Measurements from ENCODE around the gene ARHGAP32. TPM values are rescaled to one million over a fixed set of nuclear protein-coding genes. Genes with fewer than 3 reads are reported as not detected.
A peak's percentile ranks its signal among the peaks of the same experiment; 100 is the strongest.

Gene ARHGAP32
- polyA plus RNA-seq, 4 donors: 8.9 to 17.2 (median 16.7) TPM

DNA sequence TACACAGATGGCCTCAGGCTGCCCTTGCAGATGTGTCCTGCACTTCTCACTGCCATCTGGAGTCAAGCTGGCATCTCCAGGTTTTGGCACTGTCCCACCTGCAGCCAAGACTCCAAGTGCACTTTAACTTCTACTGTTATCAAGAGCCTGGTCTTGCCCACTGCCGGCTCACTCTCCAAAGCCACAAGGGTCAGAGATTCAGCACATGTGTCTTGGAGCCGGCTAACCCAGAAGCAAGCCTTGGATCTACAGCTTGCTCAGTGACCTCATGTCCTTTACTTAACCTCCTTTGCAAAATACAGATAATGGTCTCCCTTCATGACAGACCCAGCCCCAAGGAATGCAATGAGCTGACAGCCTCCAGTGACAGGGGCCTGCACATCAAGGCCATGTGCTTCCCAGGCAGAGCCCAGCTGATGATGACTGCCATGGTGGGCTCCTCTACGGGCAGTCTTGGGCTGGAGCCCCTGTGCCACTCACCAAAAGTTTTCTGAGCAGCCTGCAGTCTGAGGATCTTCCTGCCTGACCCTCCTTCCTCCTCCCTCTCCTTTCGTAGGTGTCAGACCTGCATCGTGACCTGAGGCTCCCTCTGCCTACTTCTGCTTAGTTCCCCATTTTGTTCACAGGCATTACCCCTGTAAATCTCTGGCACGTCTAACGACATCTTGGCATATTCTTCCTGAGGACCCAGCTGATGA lies 258.5 kb downstream of the ARHGAP32 start:
- Histone ChIP-seq H3K4me1 (ENCODE audit: control insufficient read depth in 3 of 3, insufficient read depth in 2 of 3, low read depth in 1 of 3, low read length in 2 of 3) (no peaks in the 10 kb centered on the region), H3K9me3 (ENCODE audit: control insufficient read depth in 2 of 2, insufficient read depth in 1 of 2, low read depth in 1 of 2, low read length in 1 of 2) (no peaks in the 10 kb centered on the region), H3K36me3 (ENCODE audit: control insufficient read depth in 3 of 3, insufficient read depth in 2 of 3, low read depth in 1 of 3, low read length in 3 of 3) (no peaks in the 10 kb centered on the region), H3K4me3 (ENCODE audit: low read depth in 1 of 3, low read length in 3 of 3) (no peak overlapping the region), H3K27me3 (ENCODE audit: control insufficient read depth in 3 of 3, insufficient read depth in 3 of 3, low read length in 3 of 3) (no peaks in the 10 kb centered on the region), H3K27ac (ENCODE audit: low read depth in 1 of 3, low read length in 2 of 3) (no peak overlapping the region)
- DNase-seq (no peak), FAIRE-seq (no peak)
- WGBS, 3 donors: 84 to 88% (median 84%) methylated on average over 7 of the region's 7 CpGs

- H3K9me3 ChIP-seq (ENCODE audit: control insufficient read depth in 2 of 2, insufficient read depth in 1 of 2, low read depth in 1 of 2, low read length in 1 of 2): no peaks in the 10 kb centered on the region
- no peak for DNase-seq
- WGBS, 3 donors: 83 to 87% (median 83%) methylated on average over 6 of the region's 6 CpGs
- no peaks in the 10 kb centered on the region for H3K36me3 ChIP-seq (ENCODE audit: control insufficient read depth in 3 of 3, insufficient read depth in 2 of 3, low read depth in 1 of 3, low read length in 3 of 3)
- no peak overlapping the region for H3K4me3 ChIP-seq (ENCODE audit: low read depth in 1 of 3, low read length in 3 of 3)
- FAIRE-seq: no peak
- no peaks in the 10 kb centered on the region for H3K4me1 ChIP-seq (ENCODE audit: control insufficient read depth in 3 of 3, insufficient read depth in 2 of 3, low read depth in 1 of 3, low read length in 2 of 3)
- H3K27ac ChIP-seq (ENCODE audit: low read depth in 1 of 3, low read length in 2 of 3): no peak overlapping the region
- peaks cover 0 to 8% (median 0%) of the 10 kb centered on the region in 3 donors for H3K27me3 ChIP-seq (ENCODE audit: control insufficient read depth in 3 of 3, insufficient read depth in 3 of 3, low read length in 3 of 3)
Observed at GRCh38 chr11:128931668-128932067, 260.5 kb downstream of the ARHGAP32 start.

- no peaks in the 10 kb centered on the region for H3K36me3 ChIP-seq (ENCODE audit: control insufficient read depth in 3 of 3, insufficient read depth in 2 of 3, low read depth in 1 of 3, low read length in 3 of 3)
- H3K27ac ChIP-seq (ENCODE audit: low read depth in 1 of 3, low read length in 2 of 3): no peak overlapping the region
- H3K27me3 ChIP-seq (ENCODE audit: control insufficient read depth in 3 of 3, insufficient read depth in 3 of 3, low read length in 3 of 3): peaks cover 0 to 8% (median 0%) of the 10 kb centered on the region in 3 donors
- FAIRE-seq (no peak), DNase-seq (no peak)
- H3K4me1 ChIP-seq (ENCODE audit: control insufficient read depth in 3 of 3, insufficient read depth in 2 of 3, low read depth in 1 of 3, low read length in 2 of 3): no peaks in the 10 kb centered on the region
- WGBS, 3 donors: 76 to 83% (median 77%) methylated on average over 3 of the region's 3 CpGs
- H3K4me3 ChIP-seq (ENCODE audit: low read depth in 1 of 3, low read length in 3 of 3): no peak overlapping the region
- H3K9me3 ChIP-seq (ENCODE audit: control insufficient read depth in 2 of 2, insufficient read depth in 1 of 2, low read depth in 1 of 2, low read length in 1 of 2): no peaks in the 10 kb centered on the region
Observed at GRCh38 chr11:128931066-128931465, 261.1 kb downstream of the ARHGAP32 start.

DNA sequence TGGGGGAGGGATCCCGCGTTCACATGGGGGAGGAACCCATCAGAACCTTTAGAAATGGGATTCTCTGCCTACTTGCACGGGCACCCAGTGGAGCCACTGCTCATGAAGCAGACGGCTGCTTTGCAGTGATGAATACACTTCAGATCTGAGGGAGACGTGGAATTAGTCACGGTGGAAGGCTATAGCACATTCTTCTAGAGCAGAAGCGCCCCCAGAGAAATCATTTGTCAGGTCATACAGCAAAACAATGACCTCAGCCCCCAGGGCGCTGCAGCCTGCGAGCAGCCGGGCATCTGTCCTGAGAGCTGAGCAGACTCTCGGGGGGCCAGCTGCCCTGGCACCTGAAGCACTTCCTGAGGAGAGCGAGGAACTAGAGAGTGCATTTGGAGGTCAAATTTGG lies 262.1 kb downstream of the ARHGAP32 start:
- Histone ChIP-seq H3K36me3 (ENCODE audit: control insufficient read depth in 3 of 3, insufficient read depth in 2 of 3, low read depth in 1 of 3, low read length in 3 of 3) (no peaks in the 10 kb centered on the region), H3K27me3 (ENCODE audit: control insufficient read depth in 3 of 3, insufficient read depth in 3 of 3, low read length in 3 of 3) (peaks cover 0 to 8% (median 0%) of the 10 kb centered on the region in 3 donors), H3K4me1 (ENCODE audit: control insufficient read depth in 3 of 3, insufficient read depth in 2 of 3, low read depth in 1 of 3, low read length in 2 of 3) (no peaks in the 10 kb centered on the region), H3K4me3 (ENCODE audit: low read depth in 1 of 3, low read length in 3 of 3) (no peak overlapping the region), H3K27ac (ENCODE audit: low read depth in 1 of 3, low read length in 2 of 3) (no peak overlapping the region), H3K9me3 (ENCODE audit: control insufficient read depth in 2 of 2, insufficient read depth in 1 of 2, low read depth in 1 of 2, low read length in 1 of 2) (no peaks in the 10 kb centered on the region)
- DNase-seq (no peak), FAIRE-seq (no peak)
- 69 to 84% (median 82%) methylated on average over 12 of the region's 12 CpGs for WGBS, 3 donors

DNA sequence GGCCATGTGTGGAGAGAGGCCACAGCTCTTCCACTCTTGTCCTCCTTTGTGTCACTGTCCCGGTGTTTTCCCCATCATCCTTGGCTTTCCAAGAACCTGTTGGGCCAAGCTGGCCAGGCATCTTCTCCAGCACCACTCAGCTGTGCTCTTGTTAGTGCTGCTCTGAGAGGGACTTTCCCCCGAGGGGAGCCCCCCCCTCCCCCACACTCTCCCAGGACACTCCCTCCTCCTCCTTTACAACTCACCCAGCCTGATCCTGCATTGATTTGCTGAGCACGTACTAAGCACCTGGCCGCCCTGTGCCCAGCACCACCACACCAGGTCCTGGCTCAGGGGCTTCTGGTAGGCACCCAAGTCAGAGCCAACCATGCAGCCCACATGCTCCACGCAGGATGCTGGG lies 262.7 kb downstream of the ARHGAP32 start:
- DNase-seq: no peak
- 63 to 66% (median 65%) methylated on average over 5 of the region's 5 CpGs for WGBS, 3 donors
- Histone ChIP-seq H3K27ac (ENCODE audit: low read depth in 1 of 3, low read length in 2 of 3) (no peak overlapping the region), H3K4me3 (ENCODE audit: low read depth in 1 of 3, low read length in 3 of 3) (no peak overlapping the region), H3K4me1 (ENCODE audit: control insufficient read depth in 3 of 3, insufficient read depth in 2 of 3, low read depth in 1 of 3, low read length in 2 of 3) (no peaks in the 10 kb centered on the region), H3K27me3 (ENCODE audit: control insufficient read depth in 3 of 3, insufficient read depth in 3 of 3, low read length in 3 of 3) (peaks cover 0 to 8% (median 0%) of the 10 kb centered on the region in 3 donors), H3K36me3 (ENCODE audit: control insufficient read depth in 3 of 3, insufficient read depth in 2 of 3, low read depth in 1 of 3, low read length in 3 of 3) (no peaks in the 10 kb centered on the region), H3K9me3 (ENCODE audit: control insufficient read depth in 2 of 2, insufficient read depth in 1 of 2, low read depth in 1 of 2, low read length in 1 of 2) (no peaks in the 10 kb centered on the region)
- no peak for FAIRE-seq

- H3K4me3 ChIP-seq (ENCODE audit: low read depth in 1 of 3, low read length in 3 of 3): no peak overlapping the region
- 12 to 38% (median 27%) methylated on average over 5 of the region's 5 CpGs for WGBS, 3 donors
- FAIRE-seq (no peak), DNase-seq (peak in 1 of 2 donors; percentile 18)
- H3K36me3 ChIP-seq (ENCODE audit: control insufficient read depth in 3 of 3, insufficient read depth in 2 of 3, low read depth in 1 of 3, low read length in 3 of 3): no peaks in the 10 kb centered on the region
- peaks cover 0 to 8% (median 0%) of the 10 kb centered on the region in 3 donors for H3K27me3 ChIP-seq (ENCODE audit: control insufficient read depth in 3 of 3, insufficient read depth in 3 of 3, low read length in 3 of 3)
- no peak overlapping the region for H3K27ac ChIP-seq (ENCODE audit: low read depth in 1 of 3, low read length in 2 of 3)
- H3K4me1 ChIP-seq (ENCODE audit: control insufficient read depth in 3 of 3, insufficient read depth in 2 of 3, low read depth in 1 of 3, low read length in 2 of 3): no peaks in the 10 kb centered on the region
- H3K9me3 ChIP-seq (ENCODE audit: control insufficient read depth in 2 of 2, insufficient read depth in 1 of 2, low read depth in 1 of 2, low read length in 1 of 2): no peaks in the 10 kb centered on the region
Observed at GRCh38 chr11:128928400-128928799, 263.7 kb downstream of the ARHGAP32 start.

DNA sequence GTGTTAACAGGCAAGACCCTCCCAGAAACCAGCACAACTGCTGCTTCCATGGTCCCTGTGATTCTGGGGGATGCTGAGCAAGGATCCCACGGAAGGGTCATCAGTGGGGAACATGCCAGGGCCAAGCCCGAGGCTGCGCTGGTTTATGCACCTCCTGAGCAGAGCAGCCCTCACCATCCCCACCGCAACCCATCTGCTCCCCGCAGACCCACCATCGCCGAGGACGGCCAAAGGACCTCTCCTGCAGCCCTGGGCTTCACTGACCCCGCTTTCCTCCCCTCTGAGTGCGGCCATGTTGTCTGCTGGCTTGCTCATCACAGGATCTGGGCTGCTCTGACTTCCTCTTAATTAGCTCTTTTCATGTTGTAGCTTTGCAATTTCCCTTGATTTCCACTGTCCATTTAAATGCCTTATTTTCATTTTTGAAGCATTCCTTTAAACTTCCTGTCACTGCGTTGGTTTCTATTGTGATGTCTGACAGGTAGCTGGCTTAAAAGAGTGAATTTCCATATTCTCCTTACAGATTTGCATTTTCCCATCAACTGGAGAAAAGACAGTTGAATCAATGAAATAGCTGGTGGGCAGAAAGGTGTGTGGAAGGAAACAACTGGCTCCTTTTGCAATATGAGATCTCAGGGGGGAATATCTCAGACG lies 264.3 kb downstream of the ARHGAP32 start:
- FAIRE-seq: no peak

DNA sequence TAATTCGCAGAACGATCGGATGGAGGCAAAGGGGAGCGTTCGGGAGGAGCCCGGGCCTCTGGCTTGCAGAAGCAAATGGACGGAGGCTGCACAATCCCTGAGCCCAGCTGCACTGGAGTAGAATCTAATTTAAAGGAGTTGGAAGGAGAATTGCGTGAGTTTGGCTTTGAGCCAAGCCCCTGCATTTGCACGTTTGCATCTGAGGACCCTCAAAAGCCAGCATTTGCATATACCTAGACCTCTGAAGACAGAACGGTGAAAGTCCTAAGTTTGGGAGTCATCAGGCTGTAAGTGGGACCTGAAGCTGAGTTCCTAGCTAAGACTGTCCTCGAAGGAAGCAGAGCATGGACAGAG lies 265.0 kb downstream of the ARHGAP32 start:
- Histone ChIP-seq H3K36me3 (ENCODE audit: control insufficient read depth in 3 of 3, insufficient read depth in 2 of 3, low read depth in 1 of 3, low read length in 3 of 3) (no peaks in the 10 kb centered on the region), H3K4me3 (ENCODE audit: low read depth in 1 of 3, low read length in 3 of 3) (no peak overlapping the region), H3K4me1 (ENCODE audit: control insufficient read depth in 3 of 3, insufficient read depth in 2 of 3, low read depth in 1 of 3, low read length in 2 of 3) (no peaks in the 10 kb centered on the region), H3K27ac (ENCODE audit: low read depth in 1 of 3, low read length in 2 of 3) (no peak overlapping the region), H3K9me3 (ENCODE audit: control insufficient read depth in 2 of 2, insufficient read depth in 1 of 2, low read depth in 1 of 2, low read length in 1 of 2) (no peaks in the 10 kb centered on the region), H3K27me3 (ENCODE audit: control insufficient read depth in 3 of 3, insufficient read depth in 3 of 3, low read length in 3 of 3) (peaks cover 0 to 8% (median 0%) of the 10 kb centered on the region in 3 donors)
- DNase-seq (no peak), FAIRE-seq (no peak)
- 74 to 82% (median 79%) methylated on average over 11 of the region's 11 CpGs for WGBS, 3 donors

More for the DNA sequence above, 264.3 kb downstream of the ARHGAP32 start:
- Histone ChIP-seq H3K36me3 (ENCODE audit: control insufficient read depth in 3 of 3, insufficient read depth in 2 of 3, low read depth in 1 of 3, low read length in 3 of 3) (no peaks in the 10 kb centered on the region), H3K4me1 (ENCODE audit: control insufficient read depth in 3 of 3, insufficient read depth in 2 of 3, low read depth in 1 of 3, low read length in 2 of 3) (no peaks in the 10 kb centered on the region), H3K27ac (ENCODE audit: low read depth in 1 of 3, low read length in 2 of 3) (no peak overlapping the region), H3K9me3 (ENCODE audit: control insufficient read depth in 2 of 2, insufficient read depth in 1 of 2, low read depth in 1 of 2, low read length in 1 of 2) (no peaks in the 10 kb centered on the region), H3K27me3 (ENCODE audit: control insufficient read depth in 3 of 3, insufficient read depth in 3 of 3, low read length in 3 of 3) (peaks cover 0 to 8% (median 0%) of the 10 kb centered on the region in 3 donors), H3K4me3 (ENCODE audit: low read depth in 1 of 3, low read length in 3 of 3) (no peak overlapping the region)
- no peak for DNase-seq
- WGBS, 3 donors: 80 to 86% (median 82%) methylated on average over 12 of the region's 12 CpGs

Measured in small intestine (tissue), 7 donors.